GM12873 (cell line): ENCODE data around the gene SPA17.

Experiments used
- TF ChIP-seq, protein P1 (sequence below): IDR thresholded peaks from 2 replicates; pipeline ENCODE4 v1.5.1; 2012; ENCODE audit warnings: low read depth, mild to moderate bottlenecking, moderate library complexity, low read length, control low read depth; ENCODE audit not compliant: insufficient read depth; ENCODE audit errors: missing control alignments

Gene SPA17

DNA sequence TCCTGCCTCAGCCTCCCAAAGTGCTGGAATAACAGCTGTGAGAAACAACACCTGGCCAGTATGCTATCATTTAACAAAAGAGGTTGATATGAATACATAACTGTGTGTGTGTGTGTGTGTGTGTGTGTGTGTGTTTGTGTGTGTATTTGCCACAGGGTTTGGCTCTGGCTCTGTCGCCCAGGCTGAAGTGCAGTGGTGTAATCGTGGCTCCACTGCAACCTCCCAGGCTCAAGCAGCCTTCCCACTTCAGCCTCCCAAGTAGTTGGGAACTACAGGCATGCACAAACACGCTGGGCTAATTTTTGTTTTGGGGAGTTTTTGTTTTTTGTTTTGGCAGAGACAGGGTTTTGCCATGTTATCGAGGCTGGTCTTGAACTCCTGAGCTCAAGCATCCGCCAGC lies 4.7 kb downstream of the SPA17 start:
- TF ChIP-seq, protein P1, sequence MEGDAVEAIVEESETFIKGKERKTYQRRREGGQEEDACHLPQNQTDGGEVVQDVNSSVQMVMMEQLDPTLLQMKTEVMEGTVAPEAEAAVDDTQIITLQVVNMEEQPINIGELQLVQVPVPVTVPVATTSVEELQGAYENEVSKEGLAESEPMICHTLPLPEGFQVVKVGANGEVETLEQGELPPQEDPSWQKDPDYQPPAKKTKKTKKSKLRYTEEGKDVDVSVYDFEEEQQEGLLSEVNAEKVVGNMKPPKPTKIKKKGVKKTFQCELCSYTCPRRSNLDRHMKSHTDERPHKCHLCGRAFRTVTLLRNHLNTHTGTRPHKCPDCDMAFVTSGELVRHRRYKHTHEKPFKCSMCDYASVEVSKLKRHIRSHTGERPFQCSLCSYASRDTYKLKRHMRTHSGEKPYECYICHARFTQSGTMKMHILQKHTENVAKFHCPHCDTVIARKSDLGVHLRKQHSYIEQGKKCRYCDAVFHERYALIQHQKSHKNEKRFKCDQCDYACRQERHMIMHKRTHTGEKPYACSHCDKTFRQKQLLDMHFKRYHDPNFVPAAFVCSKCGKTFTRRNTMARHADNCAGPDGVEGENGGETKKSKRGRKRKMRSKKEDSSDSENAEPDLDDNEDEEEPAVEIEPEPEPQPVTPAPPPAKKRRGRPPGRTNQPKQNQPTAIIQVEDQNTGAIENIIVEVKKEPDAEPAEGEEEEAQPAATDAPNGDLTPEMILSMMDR, result no peak

GRCh38 chr11:124681421-124681820 lies 7.7 kb downstream of the SPA17 start:
- TF ChIP-seq, protein P1, result no peak

GRCh38 chr11:124682443-124682842 lies 8.7 kb downstream of the SPA17 start:
- TF ChIP-seq, protein P1, result no peak

GRCh38 chr11:124693142-124693541 lies 19.4 kb downstream of the SPA17 start:
- TF ChIP-seq, protein P1, result no peak

- TF ChIP-seq, protein P1, result no peak
Observed at GRCh38 chr11:124699547-124699946, 25.8 kb downstream of the SPA17 start.

DNA sequence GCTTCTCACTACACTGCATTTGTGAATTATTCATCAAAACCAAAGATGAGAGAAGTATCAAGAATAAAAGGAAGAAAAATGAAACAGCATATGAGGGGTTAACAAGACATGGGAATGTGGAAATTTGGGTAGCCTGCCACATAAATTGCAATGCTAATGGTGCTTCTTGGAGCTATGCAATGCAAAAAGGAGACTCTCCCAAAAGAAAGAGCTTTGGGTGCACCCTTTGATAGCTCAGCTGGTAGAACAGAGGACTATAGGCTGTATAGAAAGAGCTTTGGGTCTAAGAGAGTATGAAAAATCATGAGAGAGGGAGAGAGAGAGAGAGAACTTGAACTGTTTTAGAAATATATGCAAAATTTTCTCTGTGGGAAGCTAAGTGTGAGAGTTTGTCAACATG lies 26.3 kb downstream of the SPA17 start:
- TF ChIP-seq, protein P1, result no peak

- TF ChIP-seq, protein P1, result no peak
Observed at GRCh38 chr11:124707829-124708228, 34.1 kb downstream of the SPA17 start.

DNA sequence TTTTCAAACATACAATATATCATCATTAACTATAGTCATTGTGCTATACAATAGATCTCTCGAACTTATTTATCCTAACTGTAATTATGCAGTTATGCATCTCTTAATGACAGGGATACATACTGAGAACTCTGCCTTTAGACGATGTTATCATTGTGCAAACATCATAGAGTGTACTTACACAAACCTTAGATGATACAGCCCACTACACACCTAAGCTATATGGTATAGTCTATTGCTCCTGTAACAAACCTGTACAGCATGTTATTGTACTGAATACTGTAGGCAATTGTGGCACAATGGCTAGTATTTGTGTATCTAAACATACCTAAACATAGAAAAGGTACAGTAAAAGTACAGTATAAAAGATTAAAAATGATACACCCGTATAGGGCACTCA lies 38.7 kb downstream of the SPA17 start:
- TF ChIP-seq, protein P1, result no peak
